Measurements from ENCODE around the gene SEMA5A.
"Not testable (repeated sequence)": the region's sequence is repeated elsewhere in the genome, so short reads cannot be mapped to it uniquely, and the experiment has no call there.

SEMA5A gene

GRCh38 chr5:9353048-9353447, 192.8 kb downstream of the SEMA5A start:
- not testable (repeated sequence) for DNase-seq

GRCh38 chr5:9351546-9351945, 194.3 kb downstream of the SEMA5A start:
- DNase-seq: no peak

- DNase-seq: no peak
These were observed 195.5 kb downstream of the SEMA5A start for GRCh38 chr5:9350301-9350797.

GRCh38 chr5:9348401-9348996, 197.4 kb downstream of the SEMA5A start:
- no peak for DNase-seq

- DNase-seq: no peak
These were observed 198.2 kb downstream of the SEMA5A start for GRCh38 chr5:9347541-9348295.

- no peak for DNase-seq
These were observed 198.8 kb downstream of the SEMA5A start for GRCh38 chr5:9347032-9347431.

GRCh38 chr5:9344751-9345240, 201.1 kb downstream of the SEMA5A start:
- DNase-seq: no peak

GRCh38 chr5:9343146-9343850, 202.6 kb downstream of the SEMA5A start:
- DNase-seq: no peak

GRCh38 chr5:9342161-9342787, 203.6 kb downstream of the SEMA5A start:
- no peak for DNase-seq

GRCh38 chr5:9340085-9340484, 205.8 kb downstream of the SEMA5A start:
- DNase-seq: no peak

- DNase-seq: no peak
These were observed 206.6 kb downstream of the SEMA5A start for GRCh38 chr5:9339206-9339818.

GRCh38 chr5:9338796-9339195, 207.1 kb downstream of the SEMA5A start:
- DNase-seq: no peak

GRCh38 chr5:9337928-9338595, 207.8 kb downstream of the SEMA5A start:
- DNase-seq: no peak

- DNase-seq: no peak
These were observed 209.9 kb downstream of the SEMA5A start for GRCh38 chr5:9335754-9336495.

- DNase-seq: no peak
These were observed 210.6 kb downstream of the SEMA5A start for GRCh38 chr5:9335269-9335668.

GRCh38 chr5:9332026-9332425, 213.8 kb downstream of the SEMA5A start:
- no peak for DNase-seq

GRCh38 chr5:9331372-9331771, 214.5 kb downstream of the SEMA5A start:
- no peak for DNase-seq

- DNase-seq: no peak
These were observed 216.8 kb downstream of the SEMA5A start for GRCh38 chr5:9329125-9329524.

- no peak for DNase-seq
These were observed 220.3 kb downstream of the SEMA5A start for GRCh38 chr5:9325549-9325948.

GRCh38 chr5:9324348-9325077, 221.4 kb downstream of the SEMA5A start:
- DNase-seq: no peak

GRCh38 chr5:9320652-9321051, 225.2 kb downstream of the SEMA5A start:
- no peak for DNase-seq

Data from right forelimb (tissue), 1 donor.